SK-N-SH (cell line): ENCODE measurements around the gene DYRK2. TPM values are rescaled to one million over a fixed set of nuclear protein-coding genes. Genes with fewer than 3 reads are reported as not detected.

Source experiments
- CTCF ChIA-PET: fragments of 300-600, 350-600 bp; formaldehyde crosslinking; extraction: SDS; loops from one replicate; lab custom pipeline; 2021; lab: Yijun Ruan, JAX
- POLR2A ChIA-PET: fragments of 350-600 bp; sonication (Branson Sonifier 250); formaldehyde crosslinking; extraction: SDS; loops from one replicate; lab custom pipeline; 2020; ENCODE audit warnings: antibody characterized with exemption, inconsistent platforms; lab: Yijun Ruan, JAX
- DNase-seq: peaks from one replicate; pipeline ENCODE4 v3.0.0; 2012
- H2AFZ ChIP-seq: fragments of 200-600 bp; sonication (generic); 2 replicates; pipeline ENCODE4 v1.8.1; 2016; ENCODE audit warnings: antibody characterized with exemption, mild to moderate bottlenecking, low read depth
- H3F3A ChIP-seq: fragments of 200-600 bp; sonication (generic); replicated peaks from 2 replicates; pipeline ENCODE3; 2016; ENCODE audit warnings: antibody characterized with exemption, mild to moderate bottlenecking; ENCODE audit not compliant: insufficient read depth
- H3K27ac ChIP-seq, 2 experiments: fragments of 200-500 bp in 1 of 2; fragments of 200-600 bp in 1 of 2; sonication (Bioruptor generic) in 1 of 2; sonication (generic), shearing (Covaris generic) in 1 of 2; 2 replicates each; pipeline versions ENCODE4 v1.5.1 to v1.6.1; 2014 to 2016; ENCODE audit warnings: low read depth in 2 of 2, inconsistent platforms in 1 of 2, low read length in 1 of 2, mild to moderate bottlenecking in 1 of 2, mixed read lengths in 1 of 2
- H3K27me3 ChIP-seq: fragments of 200-600 bp; sonication (generic), shearing (Covaris generic); 2 replicates; pipeline ENCODE4 v1.6.1; 2016; ENCODE audit warnings: mixed run types; ENCODE audit not compliant: insufficient read depth
- H3K36me3 ChIP-seq, 2 experiments: fragments of 200-500 bp in 1 of 2; fragments of 200-600 bp in 1 of 2; sonication (Bioruptor generic) in 1 of 2; sonication (generic) in 1 of 2; replicated peaks in 1 of 2; 2 replicates each; pipeline versions ENCODE3 to v1.5.1; 2014 to 2016; ENCODE audit warnings: low read length in 1 of 2, mild to moderate bottlenecking in 1 of 2; ENCODE audit not compliant: insufficient read depth in 2 of 2, control insufficient read depth in 1 of 2
- H3K4me1 ChIP-seq, 2 experiments: fragments of 200-500 bp in 1 of 2; fragments of 200-600 bp in 1 of 2; sonication (Bioruptor generic) in 1 of 2; sonication (generic), shearing (Covaris generic) in 1 of 2; 2 replicates each; pipeline versions ENCODE4 v1.5.1 to v1.6.1; 2014 to 2016; ENCODE audit warnings: low read depth in 1 of 2, low read length in 1 of 2, mixed run types in 1 of 2; ENCODE audit not compliant: insufficient read depth in 2 of 2, control insufficient read depth in 1 of 2
- H3K4me2 ChIP-seq: fragments of 200-600 bp; sonication (generic), shearing (Covaris generic); 2 replicates; pipeline ENCODE4 v1.6.1; 2017; ENCODE audit warnings: mixed run types
- H3K4me3 ChIP-seq, 2 experiments: fragments of 200-500 bp in 1 of 2; fragments of 200-600 bp in 1 of 2; sonication (Bioruptor generic) in 1 of 2; sonication (generic), shearing (Covaris generic) in 1 of 2; 2 replicates each; pipeline versions ENCODE4 v1.5.1 to v1.8.1; 2014 to 2016; ENCODE audit warnings: low read depth in 2 of 2, inconsistent platforms in 1 of 2, low read length in 1 of 2, mild to moderate bottlenecking in 1 of 2, mixed read lengths in 1 of 2, moderate library complexity in 1 of 2
- H3K79me2 ChIP-seq: fragments of 200-600 bp; sonication (generic); 2 replicates; pipeline ENCODE4 v1.8.1; 2017; ENCODE audit warnings: mild to moderate bottlenecking; ENCODE audit not compliant: insufficient read depth
- H3K9ac ChIP-seq: fragments of 200-600 bp; sonication (generic); 2 replicates; pipeline ENCODE4 v1.6.1; 2017; ENCODE audit warnings: mixed run types
- H3K9me2 ChIP-seq: fragments of 200-600 bp; sonication (generic); 2 replicates; pipeline ENCODE4 v1.6.1; 2017; ENCODE audit warnings: mixed run types
- H3K9me3 ChIP-seq: fragments of 200-600 bp; sonication (generic); 2 replicates; pipeline ENCODE4 v1.6.1; 2017; ENCODE audit warnings: mixed run types, mild to moderate bottlenecking, moderate library complexity
- H4K20me1 ChIP-seq: fragments of 200-600 bp; sonication (generic); 2 replicates; pipeline ENCODE4 v1.6.1; 2017; ENCODE audit warnings: mild to moderate bottlenecking, mixed run types; ENCODE audit not compliant: insufficient read depth
- CHD2 ChIP-seq: fragments of 150-350 bp; IDR thresholded peaks from 2 replicates; pipeline ENCODE4 v1.6.1; 2018; ENCODE audit warnings: low read length; ENCODE audit not compliant: partially characterized antibody
- ELF1 ChIP-seq: IDR thresholded peaks from 2 replicates; pipeline ENCODE4 v1.4.0; 2012
- FOXM1 ChIP-seq: IDR thresholded peaks from 2 replicates; pipeline ENCODE4 v1.4.0; 2012; ENCODE audit warnings: low read depth, mild to moderate bottlenecking
- MEF2A ChIP-seq: IDR thresholded peaks from 2 replicates; pipeline ENCODE4 v1.4.0; 2012; ENCODE audit warnings: low read depth, borderline replicate concordance
- POLR2AphosphoS5 ChIP-seq: IDR thresholded peaks from 2 replicates; pipeline ENCODE4 v1.6.1; 2012; ENCODE audit warnings: low read depth, low read length
- RAD21 ChIP-seq: IDR thresholded peaks from 2 replicates; pipeline ENCODE4 v1.6.1; 2012; ENCODE audit warnings: mild to moderate bottlenecking, low read length
- SMC3 ChIP-seq: IDR thresholded peaks from 2 replicates; pipeline ENCODE4 v1.6.1; 2012; ENCODE audit warnings: low read depth, low read length, improper control_type of control experiment
- WGBS: methylation state at CpG from one replicate; pipeline ENCODE4 v1.1.6; 2017; ENCODE audit warnings: low lambda C conversion rate; 5-methylcytosine and 5-hydroxymethylcytosine counted together
- polyA plus RNA-seq, 3 experiments: library from polyadenylated mRNA; depleted of rRNA; stranded (reverse); fragments of >200 nt; gene quantifications; 2 replicates each; pipeline ENCODE4 v1.2.3, GENCODE V29; 2012
- TF ChIP-seq, protein P1 (sequence below): IDR thresholded peaks from 2 replicates; pipeline ENCODE4 v1.4.0; 2012; ENCODE audit warnings: low read depth
- TF ChIP-seq, protein P2 (sequence below): fragments of 150-350 bp; IDR thresholded peaks from 2 replicates; pipeline ENCODE4 v1.6.1; 2017; ENCODE audit warnings: antibody characterized with exemption, low read length, low read depth, borderline replicate concordance

DYRK2 gene
- polyA plus RNA-seq, 1 of the 3 experiments (the other 2 are of a cell fraction) = 48.8 TPM

DNA sequence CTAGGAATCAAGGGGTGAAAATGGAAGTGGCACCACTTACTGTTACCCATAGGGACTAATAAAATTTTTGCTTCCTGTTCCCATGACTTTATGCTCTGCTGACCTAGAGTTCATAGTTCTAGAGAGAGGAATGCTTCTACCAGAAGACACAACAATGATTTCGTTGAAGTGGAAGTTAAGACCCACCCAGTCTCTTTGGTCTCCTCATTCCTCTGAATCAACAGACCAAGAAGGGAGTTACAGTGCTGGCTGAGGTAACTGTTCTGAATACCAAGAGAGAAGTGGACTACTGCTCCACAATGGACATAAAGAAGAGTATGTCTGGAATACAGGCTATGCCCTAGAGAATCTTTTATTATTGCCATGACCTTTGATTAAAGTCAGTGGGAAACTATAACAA lies 23.5 kb upstream of the DYRK2 start:
- Histone ChIP-seq H3K36me3 (no peaks in the 10 kb centered on the region), H3K4me3 (no peak overlapping the region), H3K9ac (no peak overlapping the region), H3K9me2 (no peaks in the 10 kb centered on the region), H3K79me2 (no peaks in the 10 kb centered on the region), H3K4me2 (no peak overlapping the region), H3K4me1 (no peaks in the 10 kb centered on the region), H3K9me3 (no peaks in the 10 kb centered on the region), H4K20me1 (no peaks in the 10 kb centered on the region), H3K27me3 (no peaks in the 10 kb centered on the region), H3K27ac (no peak overlapping the region), H3F3A (no peaks in the 10 kb centered on the region), H2AFZ (no peak overlapping the region)
- 64% methylated on average over 1 of the region's 1 CpG for WGBS
- ChIA-PET CTCF (no interaction called here), POLR2A (no interaction called here)
- TF ChIP-seq, protein P1, sequence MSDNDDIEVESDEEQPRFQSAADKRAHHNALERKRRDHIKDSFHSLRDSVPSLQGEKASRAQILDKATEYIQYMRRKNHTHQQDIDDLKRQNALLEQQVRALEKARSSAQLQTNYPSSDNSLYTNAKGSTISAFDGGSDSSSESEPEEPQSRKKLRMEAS = no peak
- TF ChIP-seq RAD21 (no peak), POLR2AphosphoS5 (no peak), SMC3 (no peak), ELF1 (no peak), CHD2 (no peak), MEF2A (no peak)
- no peak for DNase-seq

DNA sequence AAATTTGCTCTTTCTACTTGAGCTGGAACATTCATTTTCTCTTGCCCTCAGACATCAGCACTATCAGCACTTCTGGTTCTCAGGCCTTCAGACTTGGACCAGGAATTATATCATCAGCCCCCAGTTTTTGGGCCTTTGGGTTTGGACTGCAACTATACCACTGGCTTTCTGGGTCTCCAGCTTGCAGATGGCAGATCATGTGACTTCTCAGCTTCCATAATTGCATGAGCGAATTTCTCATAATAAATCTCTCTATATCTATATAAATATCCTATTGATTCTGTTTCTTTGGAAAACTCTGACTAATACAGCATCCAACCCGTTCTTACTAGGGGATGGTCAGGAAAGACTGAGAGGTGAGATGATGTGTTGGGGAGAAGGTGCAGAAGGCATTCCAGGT lies 22.4 kb upstream of the DYRK2 start:
- 55% methylated on average over 2 of the region's 2 CpGs for WGBS
- DNase-seq = no peak
- ChIA-PET POLR2A (no interaction called here), CTCF (no interaction called here)
- Histone ChIP-seq H3K9me3 (no peaks in the 10 kb centered on the region), H3K27ac (no peak overlapping the region), H3F3A (no peaks in the 10 kb centered on the region), H3K79me2 (no peaks in the 10 kb centered on the region), H3K4me3 (no peak overlapping the region), H3K4me1 (peaks cover 0 to 2% of the 10 kb centered on the region in 2 experiments; a peak in 1 of 4 replicates), H3K36me3 (no peaks in the 10 kb centered on the region), H3K4me2 (no peak overlapping the region), H3K27me3 (no peaks in the 10 kb centered on the region), H2AFZ (no peak overlapping the region), H3K9ac (no peak overlapping the region), H4K20me1 (no peaks in the 10 kb centered on the region), H3K9me2 (no peaks in the 10 kb centered on the region)
- no peak for TF ChIP-seq ELF1
- TF ChIP-seq, protein P2, sequence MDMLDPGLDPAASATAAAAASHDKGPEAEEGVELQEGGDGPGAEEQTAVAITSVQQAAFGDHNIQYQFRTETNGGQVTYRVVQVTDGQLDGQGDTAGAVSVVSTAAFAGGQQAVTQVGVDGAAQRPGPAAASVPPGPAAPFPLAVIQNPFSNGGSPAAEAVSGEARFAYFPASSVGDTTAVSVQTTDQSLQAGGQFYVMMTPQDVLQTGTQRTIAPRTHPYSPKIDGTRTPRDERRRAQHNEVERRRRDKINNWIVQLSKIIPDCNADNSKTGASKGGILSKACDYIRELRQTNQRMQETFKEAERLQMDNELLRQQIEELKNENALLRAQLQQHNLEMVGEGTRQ = no peak

DNA sequence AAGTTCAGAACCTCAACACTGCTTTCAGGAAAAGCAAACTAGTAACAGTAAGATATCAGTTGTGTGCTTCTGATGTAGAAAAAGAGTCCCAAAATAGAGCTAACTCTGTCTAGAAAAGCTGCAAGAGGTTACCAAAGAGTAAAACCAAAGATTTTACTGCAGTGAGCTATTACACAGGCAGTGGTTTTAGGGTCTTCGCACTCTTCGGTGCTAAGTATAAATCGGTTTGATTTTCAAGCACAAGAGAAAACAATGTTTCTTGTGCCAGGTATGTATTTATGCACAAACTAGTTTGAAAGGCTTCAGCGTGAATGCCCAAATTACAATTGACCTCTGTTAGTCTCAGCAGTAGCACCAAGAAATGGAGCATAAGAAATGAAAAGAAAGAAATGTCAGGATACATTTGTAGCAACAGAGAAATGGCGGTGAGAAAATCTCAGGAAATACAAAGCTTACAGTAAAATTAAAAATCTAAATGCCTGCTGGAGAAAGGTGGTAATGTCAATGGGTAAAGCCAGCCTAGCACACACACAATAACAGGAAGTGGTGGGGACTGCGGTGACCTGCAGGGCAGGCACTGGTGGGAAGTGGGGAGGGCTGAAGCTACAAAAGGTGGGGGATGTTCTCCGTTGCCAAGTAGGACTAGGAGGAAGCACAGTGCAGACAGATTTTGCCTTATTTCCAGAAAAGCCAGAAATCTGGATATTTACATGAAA lies 18.0 kb upstream of the DYRK2 start:
- POLR2A ChIA-PET = no interaction called here
- Histone ChIP-seq H3K27ac (no peak overlapping the region), H3K27me3 (no peaks in the 10 kb centered on the region), H3K4me2 (no peak overlapping the region), H3K4me1 (peaks cover 0 to 2% of the 10 kb centered on the region in 2 experiments; a peak in 1 of 4 replicates), H3K4me3 (no peak overlapping the region), H3K79me2 (no peaks in the 10 kb centered on the region), H3F3A (no peaks in the 10 kb centered on the region), H4K20me1 (no peaks in the 10 kb centered on the region), H2AFZ (no peak overlapping the region), H3K9me3 (no peaks in the 10 kb centered on the region), H3K9ac (no peak overlapping the region), H3K9me2 (no peaks in the 10 kb centered on the region), H3K36me3 (no peaks in the 10 kb centered on the region)
- peak; percentile 15 for DNase-seq
- 70% methylated on average over 7 of the region's 7 CpGs for WGBS
- CTCF ChIA-PET = interaction anchor here (1.0 to 1.3 kb wide), 3 partner anchors 12 to 20 kb away, joined by 3 read pairs; no protein-coding TSS in a partner anchor
- TF ChIP-seq FOXM1 = no peak
- TF ChIP-seq, all 33 proteins: peak for 0
